Stimulated activated CD4-positive, alpha-beta T cell treated with anti-CD3 and anti-CD28 coated beads, Interleukin-2, amount 100 ng/mL, for 4 hours (primary cell): ENCODE measurements around the gene TAS2R43.
"Not testable (repeated sequence)": the region's sequence is repeated elsewhere in the genome, so short reads cannot be mapped to it uniquely, and the experiment has no call there.

Experiments
- DNase-seq: peaks from one replicate; pipeline ENCODE4 v3.0.0-alpha.2; 2020; ENCODE audit warnings: low read depth

TAS2R43 gene

GRCh38 chr12:11092128-11092527 is at the start of gene TAS2R43:
TAS2R43 (minus strand) TSS chr12:11092313; CDS start chr12:11092229, 84 bp downstream.
- DNase-seq: no peak

GRCh38 chr12:11136075-11136474 is 44.0 kb upstream of the TAS2R43 start:
- no peak for DNase-seq

GRCh38 chr12:11134305-11134704 is 42.2 kb upstream of the TAS2R43 start, which contains the start of gene TAS2R30:
TAS2R30 (minus strand) TSS chr12:11134644; CDS start chr12:11134244, 400 bp downstream.
- no peak for DNase-seq

GRCh38 chr12:11133816-11134215 is 41.7 kb upstream of the TAS2R43 start:
- no peak for DNase-seq

GRCh38 chr12:11133162-11133561 is 41.0 kb upstream of the TAS2R43 start:
- DNase-seq: no peak

GRCh38 chr12:11130999-11131398 is 38.9 kb upstream of the TAS2R43 start:
- DNase-seq: no peak

GRCh38 chr12:11130382-11130781 is 38.3 kb upstream of the TAS2R43 start:
- DNase-seq: no peak

- DNase-seq: not testable (repeated sequence)
These were observed 22.0 kb upstream of the TAS2R43 start for GRCh38 chr12:11114130-11114529.

- DNase-seq: not testable (repeated sequence)
These were observed 19.1 kb upstream of the TAS2R43 start for GRCh38 chr12:11111213-11111612.

- DNase-seq: no peak
These were observed 16.7 kb upstream of the TAS2R43 start for GRCh38 chr12:11108862-11109261.

GRCh38 chr12:11107719-11108118 is 15.6 kb upstream of the TAS2R43 start:
- no peak for DNase-seq

GRCh38 chr12:11106288-11106687 is 14.2 kb upstream of the TAS2R43 start:
- DNase-seq: no peak

- DNase-seq: no peak
These were observed 13.4 kb upstream of the TAS2R43 start for GRCh38 chr12:11105546-11105945.

GRCh38 chr12:11094910-11095309 is 2.8 kb upstream of the TAS2R43 start:
- not testable (repeated sequence) for DNase-seq

- no peak for DNase-seq
These were observed 2.9 kb downstream of the TAS2R43 start for GRCh38 chr12:11089246-11089645.

- no peak for DNase-seq
These were observed 6.7 kb downstream of the TAS2R43 start for GRCh38 chr12:11085419-11085818.

- DNase-seq: no peak
These were observed 10.1 kb downstream of the TAS2R43 start for GRCh38 chr12:11081987-11082386.

- DNase-seq: no peak
These were observed 13.9 kb downstream of the TAS2R43 start for GRCh38 chr12:11078246-11078645.

GRCh38 chr12:11075642-11076041 is 16.5 kb downstream of the TAS2R43 start:
- no peak for DNase-seq

GRCh38 chr12:11071414-11071813 is 20.7 kb downstream of the TAS2R43 start:
- DNase-seq: no peak

- DNase-seq: no peak
These were observed 21.1 kb downstream of the TAS2R43 start for GRCh38 chr12:11070999-11071398.

GRCh38 chr12:11069854-11070365 is 22.2 kb downstream of the TAS2R43 start:
- DNase-seq: no peak

- no peak for DNase-seq
These were observed 24.6 kb downstream of the TAS2R43 start for GRCh38 chr12:11067514-11067913.

- DNase-seq: not testable (repeated sequence)
These were observed 29.9 kb downstream of the TAS2R43 start, which contains the start of gene TAS2R46 for GRCh38 chr12:11062194-11062593. TAS2R46 (minus strand) TSS chr12:11062294; CDS start chr12:11062294, 0 bp downstream.
